ENCODE results near the gene GGN.
"Not testable (repeated sequence)": the region's sequence is repeated elsewhere in the genome, so short reads cannot be mapped to it uniquely, and the experiment has no call there.

Gene GGN

DNA sequence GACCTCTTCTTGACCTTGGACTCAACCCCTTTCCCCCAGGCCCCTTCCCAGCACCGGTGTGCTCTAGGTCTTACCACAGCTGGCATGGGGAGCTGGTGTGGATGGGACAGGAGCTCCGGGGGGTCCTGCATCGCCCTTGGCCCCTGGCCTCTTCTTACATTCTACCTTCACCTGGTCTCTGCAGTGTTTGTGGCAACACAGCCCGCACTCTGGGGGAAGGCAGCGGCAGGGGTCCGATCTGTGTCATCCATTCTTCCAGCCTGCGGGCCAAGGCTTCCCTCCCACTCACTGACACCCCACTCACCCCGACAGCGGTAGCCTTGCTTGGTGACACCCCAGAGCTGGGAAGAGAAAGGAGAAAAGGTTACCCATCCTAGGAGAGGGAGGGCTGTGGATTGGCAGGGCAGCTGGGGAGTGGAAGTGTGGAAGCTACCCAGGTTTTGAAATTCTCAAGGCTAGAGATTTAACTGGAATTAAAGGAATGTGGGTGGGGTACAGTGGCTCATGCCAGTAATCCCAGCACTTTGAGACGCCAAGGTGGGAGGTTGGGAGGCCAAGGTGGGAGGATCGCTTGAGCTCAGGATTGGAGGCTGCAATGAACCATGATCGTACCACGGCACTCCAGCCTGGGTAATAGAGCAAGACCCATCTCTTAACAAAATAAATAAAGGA is 23.3 kb upstream of the GGN start:
- no peak for DNase-seq

DNA sequence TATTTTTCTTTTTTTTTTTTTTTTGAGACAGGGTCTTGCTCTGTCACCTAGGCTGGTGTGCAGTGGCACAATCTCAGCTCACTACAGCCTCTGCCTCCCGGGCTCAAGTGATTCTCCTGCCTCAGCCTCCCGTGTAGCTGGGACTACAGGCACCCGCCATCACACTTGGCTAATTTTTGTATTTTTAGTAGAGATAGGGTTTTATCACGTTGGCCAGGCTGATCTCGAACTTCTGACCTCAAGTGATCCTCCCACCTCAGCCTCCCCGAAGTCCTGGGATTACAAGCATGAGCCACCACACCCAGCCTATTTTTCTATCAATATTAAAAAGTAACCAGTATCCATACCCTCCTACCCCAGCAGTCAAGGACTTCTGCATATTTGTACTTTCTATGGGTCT is 22.6 kb upstream of the GGN start:
- DNase-seq, result not testable (repeated sequence)

DNA sequence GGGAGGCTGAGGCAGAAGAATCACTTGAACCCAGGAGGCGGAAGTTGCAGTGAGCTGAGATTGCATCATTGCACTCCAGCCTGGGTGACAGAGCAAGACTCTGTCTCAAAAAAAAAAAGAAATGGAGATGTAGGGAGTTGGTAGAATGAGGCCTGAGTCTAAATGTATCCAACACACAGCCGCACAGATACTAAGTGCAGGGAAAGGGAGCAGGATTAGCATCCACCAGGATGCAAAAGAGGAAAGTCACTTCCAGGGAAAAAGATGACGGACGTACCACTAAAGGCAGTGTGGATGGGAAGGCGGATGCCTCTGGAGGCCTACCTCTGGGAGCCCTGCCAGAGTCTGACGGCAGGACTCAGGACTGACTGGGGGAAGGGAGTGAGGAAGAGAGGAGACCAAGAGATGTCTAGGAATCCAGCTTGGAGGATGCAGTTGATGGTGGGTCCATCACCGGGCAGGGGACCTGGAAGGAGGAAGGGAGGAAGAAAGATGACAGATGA is 21.8 kb upstream of the GGN start:
- no peak for DNase-seq

DNA sequence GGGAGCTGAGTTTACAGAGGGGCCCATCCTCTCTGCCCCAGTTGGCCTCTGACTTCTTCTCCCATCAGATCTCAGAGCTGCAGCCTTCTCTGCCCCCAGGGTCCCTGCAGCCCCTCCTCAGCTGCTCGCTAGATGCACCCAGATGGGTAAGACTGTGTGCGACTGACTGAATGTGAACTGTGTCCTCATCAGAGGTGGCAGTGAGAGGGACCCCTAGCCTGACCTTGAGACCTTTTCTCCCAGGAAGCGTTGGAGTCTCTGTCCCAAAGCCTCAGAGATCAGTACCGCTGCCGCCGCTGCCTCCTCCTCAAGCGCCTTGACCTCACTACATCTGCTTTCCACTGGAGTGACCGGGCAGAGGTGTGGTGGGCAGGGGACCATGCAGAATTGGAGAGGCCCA is 17.4 kb upstream of the GGN start:
- DNase-seq, result no peak

DNA sequence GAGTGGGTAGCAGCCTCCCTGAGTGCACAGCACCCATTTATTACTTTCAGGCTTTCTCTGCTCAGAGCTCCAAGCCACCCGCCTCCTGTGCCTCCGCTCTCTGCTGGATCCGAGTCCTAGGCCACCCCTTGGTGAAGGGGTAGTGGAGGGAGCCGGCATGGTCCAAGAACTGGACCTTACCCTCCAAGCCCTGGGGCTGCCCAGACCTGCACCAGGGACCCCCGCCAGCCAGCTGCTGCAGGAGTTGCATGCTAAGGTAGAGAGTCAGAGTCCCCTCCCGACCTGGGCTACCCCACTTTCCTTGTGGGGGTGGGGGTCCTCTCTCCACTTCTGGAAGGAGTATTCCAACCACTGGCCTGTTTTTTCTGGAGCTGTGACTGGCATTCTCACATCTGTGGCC is 17.0 kb upstream of the GGN start:
- DNase-seq, result no peak

DNA sequence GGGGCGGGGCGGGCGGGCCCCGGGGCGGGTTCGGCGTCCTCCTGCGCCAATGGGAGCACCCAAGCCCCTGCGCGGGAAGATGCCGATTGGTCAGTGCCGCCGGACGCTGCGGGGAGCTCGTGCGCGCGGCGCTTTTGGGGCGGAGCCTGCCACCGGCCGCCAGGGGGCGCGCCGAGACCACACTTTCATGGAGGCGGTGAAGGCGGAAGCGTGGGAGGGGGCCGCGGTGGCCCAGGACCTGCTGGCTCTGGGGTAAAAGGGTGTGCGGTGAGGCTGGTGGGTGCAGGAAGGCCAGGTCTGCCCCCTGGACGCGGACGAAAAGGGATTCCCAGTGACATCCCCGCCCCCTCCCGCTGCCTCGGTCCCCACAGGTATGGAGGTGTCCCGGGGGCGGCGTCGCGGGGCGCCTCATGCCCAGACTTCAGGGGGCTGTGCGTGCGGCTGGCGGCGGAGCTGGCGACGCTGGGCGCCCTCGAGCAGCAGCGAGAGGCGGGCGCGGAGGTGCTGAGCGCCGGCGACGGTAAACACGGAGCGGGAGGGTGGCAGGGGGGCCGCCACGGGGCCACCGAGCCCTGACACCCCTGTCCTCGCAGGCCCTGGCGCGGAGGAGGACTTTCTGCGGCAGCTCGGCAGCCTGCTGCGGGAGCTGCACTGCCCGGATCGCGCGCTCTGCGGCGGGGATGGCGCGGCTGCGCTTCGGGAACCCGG is 15.3 kb upstream of the GGN start, which contains the start of gene FAM98C:
FAM98C (plus strand) TSS at position 127 of the 708 bp plus-strand sequence; CDS start at position 188, 61 bp downstream.
- DNase-seq, result peak; percentile 98 to 99

DNA sequence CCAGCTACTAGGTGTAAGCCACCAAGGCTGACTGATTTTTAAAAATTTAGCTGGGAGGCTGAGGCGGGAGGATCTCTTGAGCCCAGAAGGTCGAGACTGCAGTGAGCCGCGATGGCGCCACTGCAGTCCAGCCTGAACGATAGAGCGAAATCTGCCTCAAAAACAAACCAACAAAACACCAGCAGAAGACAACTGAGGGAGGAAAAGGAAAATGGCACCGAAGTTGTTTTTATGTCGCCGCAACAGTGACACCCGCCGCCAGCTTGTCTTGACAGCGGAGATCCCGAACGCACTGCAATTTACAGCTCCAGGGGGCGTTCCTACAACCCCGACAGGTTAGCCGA is 14.8 kb upstream of the GGN start:
- DNase-seq, result no peak

DNA sequence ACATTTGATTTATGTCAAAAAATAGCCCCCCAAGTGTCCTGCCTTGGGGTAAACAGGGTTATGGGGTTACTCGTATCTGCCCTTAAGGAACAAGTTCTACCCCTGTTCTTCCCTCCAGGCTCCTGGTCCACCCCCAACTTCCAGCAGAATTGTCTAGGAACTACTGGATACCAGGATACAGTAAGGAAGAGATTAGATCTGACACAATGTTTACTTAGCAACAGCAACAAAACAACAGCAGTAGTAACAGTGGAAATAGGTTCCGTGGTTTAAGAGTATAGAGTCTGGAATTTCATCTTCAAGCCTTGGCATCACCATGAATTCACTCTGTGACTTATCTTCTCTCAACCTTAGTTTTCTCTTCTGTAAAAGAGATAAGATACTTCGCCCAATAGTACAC is 13.3 kb upstream of the GGN start:
- DNase-seq, result no peak

DNA sequence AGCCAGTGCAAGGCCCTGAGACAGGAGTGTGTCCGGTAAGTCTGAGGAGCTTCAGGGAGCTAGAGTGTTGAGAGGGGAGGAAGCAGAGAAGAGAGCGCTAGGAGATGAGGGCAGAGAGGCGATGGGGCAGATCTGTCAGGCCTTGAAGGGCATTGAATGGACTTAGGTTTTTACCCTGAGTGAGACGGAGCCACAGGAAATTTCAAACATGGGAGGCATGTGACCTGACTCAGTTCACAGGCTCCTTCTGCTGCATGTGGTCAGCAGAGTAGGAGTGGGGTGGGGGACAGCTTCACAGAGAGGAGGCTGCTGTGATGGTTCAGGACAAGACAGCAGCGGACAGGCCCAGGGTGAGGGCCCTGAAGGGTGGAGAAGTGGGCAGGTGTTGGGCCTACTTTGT is 12.5 kb upstream of the GGN start:
- no peak for DNase-seq

DNA sequence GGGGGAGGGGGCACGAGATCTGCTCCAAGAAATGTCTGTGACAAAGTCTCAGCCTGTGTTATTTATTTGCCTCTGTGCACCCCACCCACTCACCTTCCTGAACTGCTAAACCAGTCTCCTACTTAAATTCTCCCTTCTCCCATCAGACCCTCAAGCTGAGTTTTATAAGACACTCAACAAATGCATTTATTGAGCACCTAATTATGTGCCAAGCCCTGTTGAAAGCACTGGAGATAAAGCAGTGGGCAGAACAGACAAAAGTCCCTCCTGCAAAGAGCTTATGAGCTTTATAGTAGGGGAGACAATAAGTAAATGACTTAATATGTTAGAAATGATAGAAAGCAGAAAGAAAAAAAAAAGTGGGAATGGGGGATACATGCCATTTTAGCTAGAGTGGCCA is 11.7 kb upstream of the GGN start:
- DNase-seq, result no peak

DNA sequence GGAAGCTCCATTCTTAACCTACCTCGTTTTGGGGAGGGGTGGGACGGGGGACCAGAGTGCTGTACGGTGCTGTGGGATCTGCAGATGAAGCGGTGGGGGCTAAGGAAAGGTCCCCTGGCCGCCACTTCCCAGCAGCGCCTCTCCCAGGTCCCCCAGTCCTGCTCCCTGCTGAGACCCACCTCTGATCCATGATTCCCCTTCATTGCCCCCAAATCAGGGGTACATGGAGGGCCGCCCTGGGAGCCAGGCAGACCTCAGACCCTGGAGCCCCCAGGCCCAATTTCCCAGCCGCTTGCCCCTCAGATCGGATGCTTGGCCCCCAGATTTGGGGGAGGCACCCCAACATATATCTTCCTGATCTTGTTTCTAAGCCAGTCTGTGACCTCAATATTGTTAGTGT is 11.2 kb upstream of the GGN start:
- DNase-seq, result no peak

DNA sequence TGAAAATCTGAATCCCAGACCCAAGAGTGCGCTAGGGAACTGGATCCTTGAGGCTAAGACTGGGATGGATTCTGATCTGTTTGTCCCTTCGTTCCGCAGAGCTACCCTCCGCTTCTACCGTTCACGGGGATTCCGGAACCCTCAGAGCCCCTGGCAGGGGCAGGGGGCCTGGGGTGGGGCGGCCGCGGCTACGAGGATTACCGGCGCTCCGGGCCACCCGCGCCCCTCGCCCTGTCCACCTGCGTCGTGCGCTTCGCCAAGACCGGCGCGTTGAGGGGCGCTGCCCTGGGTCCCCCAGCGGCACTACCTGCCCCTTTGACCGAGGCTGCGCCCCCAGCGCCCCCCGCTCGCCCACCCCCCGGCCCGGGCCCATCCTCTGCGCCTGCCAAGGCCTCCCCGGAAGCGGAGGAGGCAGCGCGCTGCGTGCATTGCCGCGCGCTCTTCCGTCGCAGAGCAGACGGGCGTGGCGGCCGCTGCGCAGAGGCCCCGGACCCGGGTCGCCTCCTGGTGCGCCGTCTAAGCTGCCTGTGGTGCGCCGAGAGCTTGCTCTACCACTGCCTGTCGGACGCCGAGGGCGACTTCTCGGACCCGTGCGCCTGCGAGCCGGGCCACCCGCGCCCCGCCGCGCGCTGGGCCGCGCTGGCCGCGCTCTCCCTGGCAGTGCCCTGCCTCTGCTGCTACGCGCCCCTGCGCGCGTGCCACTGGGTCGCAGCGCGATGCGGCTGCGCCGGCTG is 7.7 kb upstream of the GGN start:
- DNase-seq, result peak; percentile 14 to 46

DNA sequence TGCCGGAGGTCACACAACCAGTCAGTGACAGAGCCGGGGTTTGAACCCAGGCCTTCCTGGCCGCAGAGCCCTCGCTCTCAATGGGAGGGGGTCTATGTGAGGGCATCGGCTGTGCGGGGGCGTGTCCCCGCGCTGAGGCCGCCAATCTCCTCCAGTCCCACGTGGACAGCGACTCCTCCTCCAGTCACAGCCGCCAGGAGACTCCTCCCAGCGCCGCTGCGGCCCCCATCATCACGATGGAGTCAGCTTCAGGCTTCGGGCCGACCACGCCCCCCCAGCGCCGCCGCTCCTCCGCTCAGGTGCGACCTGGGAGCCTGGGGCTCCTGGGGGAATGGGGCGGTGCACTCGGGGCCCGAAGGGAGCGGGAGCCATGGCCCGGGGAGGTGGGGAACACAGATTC is 6.7 kb upstream of the GGN start:
- DNase-seq, result peak; percentile 74 to 79

DNA sequence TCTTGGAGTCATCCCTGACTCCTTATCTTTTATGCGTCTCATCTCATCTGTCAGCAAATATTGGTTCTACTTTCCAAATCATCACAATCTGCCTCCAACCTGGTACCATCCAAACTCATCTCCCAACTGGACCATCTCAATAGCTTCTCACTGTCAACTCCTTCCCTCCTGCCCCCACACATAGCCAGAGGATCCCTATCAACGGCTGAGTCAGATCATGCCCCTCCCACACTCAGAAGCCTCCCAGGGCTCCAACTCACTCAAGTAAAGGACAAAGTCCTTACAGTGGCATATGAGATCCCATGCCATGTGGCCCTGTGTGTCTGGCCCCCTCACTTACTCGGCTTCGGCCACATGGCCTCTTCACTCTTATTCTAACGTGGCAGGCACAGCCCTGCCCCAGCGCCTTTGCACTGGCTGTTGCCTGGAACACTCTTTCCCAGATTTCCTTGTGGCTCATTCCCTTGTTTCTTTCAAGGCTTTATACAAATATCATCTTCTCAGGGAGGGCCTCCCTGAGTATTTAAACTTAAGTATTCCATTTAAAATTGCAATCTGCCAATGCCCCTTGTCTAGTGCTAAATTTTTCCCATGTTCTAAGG is 5.0 kb upstream of the GGN start:
- no peak for DNase-seq

DNA sequence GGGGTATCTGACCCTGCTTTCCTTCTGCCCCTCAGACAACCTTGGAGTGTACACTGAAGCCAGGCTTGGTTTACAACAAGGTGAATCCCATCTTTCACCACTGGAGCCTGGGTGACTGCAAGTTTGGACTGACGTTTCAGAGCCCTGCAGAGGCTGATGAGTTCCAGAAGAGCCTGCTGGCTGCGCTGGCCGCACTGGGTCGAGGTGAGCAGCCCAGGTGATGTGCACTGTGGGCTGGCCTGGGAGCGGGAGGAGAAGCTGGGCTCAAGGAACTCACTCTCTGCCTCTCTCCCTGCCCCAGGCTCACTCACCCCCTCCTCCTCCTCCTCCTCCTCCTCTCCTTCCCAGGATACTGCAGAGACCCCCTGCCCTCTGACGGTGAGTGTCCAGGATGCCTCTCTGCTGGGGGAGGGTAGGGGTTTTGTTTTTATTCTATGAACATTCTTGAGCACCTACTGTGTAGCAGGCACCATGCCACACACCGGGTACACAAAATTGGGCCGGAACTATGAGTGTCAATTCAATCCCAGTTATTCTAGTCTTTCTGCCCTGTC is 4.2 kb upstream of the GGN start:
- no peak for DNase-seq

DNA sequence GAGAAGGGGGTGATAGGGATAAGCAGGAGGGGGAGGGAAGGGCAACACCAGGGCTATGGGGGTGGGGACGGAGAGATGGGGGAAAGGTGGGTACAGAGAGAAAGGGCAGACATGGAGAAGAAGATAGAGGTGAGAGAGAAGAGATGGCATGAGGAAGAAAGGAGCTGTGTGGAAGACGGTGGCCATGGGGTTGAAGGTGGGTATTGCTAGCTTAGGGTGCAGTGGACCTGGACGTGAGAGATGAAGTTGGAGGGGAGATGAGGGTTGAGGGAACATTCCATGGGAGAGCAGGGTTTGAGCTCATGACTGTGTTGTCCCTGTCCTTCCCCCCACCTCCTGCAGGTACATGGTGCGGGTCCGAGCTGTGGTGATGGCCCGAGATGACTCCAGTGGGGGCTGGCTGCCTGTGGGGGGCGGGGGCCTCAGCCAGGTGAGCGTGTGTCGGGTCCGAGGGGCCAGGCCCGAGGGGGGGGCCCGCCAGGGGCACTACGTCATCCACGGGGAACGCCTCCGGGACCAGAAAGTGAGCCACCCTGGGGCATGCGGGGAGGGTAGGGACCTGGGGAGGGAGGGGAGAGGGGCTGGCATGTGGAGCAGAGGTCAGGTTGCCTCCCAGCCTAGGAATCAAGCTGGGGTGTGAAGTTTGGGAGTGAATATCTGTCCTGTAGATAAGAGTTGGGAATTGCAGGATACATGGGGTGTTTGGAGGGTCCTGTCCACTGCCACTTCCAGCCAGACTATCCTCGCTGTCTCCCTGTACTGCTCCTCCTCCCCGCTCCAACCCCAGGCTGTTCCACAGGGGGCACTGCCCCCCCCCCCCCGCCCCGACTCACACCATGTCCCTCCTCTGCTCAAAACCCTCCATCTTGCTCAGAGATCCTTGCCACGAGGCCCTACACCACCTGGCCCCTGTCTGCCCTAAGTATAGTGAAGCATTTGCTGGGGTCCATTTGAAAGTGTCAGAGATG is 2.4 kb upstream of the GGN start:
- no peak for DNase-seq

DNA sequence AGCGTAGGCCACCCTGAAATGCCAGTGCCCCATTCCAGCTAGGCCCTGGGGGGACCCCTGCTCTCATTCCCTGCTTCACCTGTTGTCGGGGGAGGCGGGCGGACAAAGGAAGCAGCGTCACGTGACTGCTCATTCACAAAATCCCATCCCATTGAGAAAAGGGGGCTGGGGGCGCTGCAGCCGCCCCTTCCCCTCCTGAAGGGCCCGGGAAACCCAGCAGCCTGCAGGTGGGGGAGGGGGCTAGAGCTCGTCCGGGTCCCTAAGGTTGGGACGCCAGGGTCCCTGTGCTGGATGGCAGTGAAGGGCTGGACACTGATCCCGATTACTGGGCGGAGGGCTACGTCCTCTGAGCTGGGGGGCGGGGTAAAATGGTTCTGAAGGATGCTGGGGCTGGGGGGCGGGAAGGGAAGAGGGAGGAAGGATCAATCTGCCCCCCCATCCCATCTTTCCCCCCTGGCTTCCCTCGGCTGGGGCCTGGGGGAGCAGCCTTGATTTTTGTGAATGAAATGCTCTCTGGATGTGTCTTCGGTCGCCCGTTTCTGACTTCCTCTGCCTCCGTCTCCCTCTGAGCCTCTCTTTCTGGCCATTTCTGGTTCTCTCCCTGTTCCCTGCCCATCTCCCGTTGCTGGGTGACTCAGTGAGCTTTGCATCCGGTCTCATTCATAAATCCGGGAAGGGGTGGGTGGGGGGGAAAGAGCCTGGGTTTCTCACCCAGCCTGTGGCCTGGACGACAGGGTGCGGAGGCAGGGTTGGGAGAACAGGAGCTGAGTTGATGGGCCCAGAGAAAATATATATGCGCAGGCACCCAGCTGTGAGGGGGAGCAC is 1.5 kb upstream of the GGN start:
- DNase-seq, result no peak

DNA sequence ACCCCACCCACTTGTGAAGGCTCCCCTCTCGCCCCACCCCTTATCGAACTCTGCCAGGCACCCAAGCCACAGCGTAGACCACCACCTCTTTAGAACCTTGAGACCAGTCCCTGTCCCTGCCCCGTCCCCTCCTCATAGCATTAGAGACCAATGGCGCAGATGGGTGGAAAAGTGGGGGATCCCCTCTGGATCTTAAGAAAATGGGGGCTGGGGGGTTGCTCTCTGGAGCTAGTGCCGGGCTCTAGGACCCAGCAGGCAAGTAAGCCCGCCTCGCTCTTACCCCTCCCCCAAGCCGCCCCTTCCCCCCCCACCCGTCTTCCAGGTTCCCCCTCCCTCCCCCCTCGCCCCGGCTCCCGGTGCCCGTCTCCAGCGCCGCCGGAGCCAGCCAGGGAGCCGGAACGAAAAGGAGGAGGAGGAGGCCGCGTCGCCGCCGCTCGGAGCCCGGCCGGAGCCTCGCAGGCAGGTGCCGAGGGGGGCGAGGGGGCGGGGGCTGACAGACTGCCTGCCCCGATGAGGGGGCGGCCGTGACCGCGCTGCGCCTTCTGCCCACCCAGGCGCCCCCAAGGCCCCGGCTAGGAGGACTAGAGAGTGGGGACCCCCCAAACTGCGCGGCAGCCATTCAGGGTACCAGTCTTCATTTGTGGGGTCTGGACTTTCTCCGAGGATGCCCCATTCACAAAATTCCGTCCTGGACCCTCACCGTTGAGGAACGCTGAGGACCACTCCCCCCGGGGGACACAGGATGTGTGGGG is 691 bp upstream of the GGN start, which contains the start of gene SPRED3:
SPRED3 (plus strand) TSS at position 349 of the 752 bp plus-strand sequence. CDS start 1,606 bp downstream, outside the sequence.
- no peak for DNase-seq

DNA sequence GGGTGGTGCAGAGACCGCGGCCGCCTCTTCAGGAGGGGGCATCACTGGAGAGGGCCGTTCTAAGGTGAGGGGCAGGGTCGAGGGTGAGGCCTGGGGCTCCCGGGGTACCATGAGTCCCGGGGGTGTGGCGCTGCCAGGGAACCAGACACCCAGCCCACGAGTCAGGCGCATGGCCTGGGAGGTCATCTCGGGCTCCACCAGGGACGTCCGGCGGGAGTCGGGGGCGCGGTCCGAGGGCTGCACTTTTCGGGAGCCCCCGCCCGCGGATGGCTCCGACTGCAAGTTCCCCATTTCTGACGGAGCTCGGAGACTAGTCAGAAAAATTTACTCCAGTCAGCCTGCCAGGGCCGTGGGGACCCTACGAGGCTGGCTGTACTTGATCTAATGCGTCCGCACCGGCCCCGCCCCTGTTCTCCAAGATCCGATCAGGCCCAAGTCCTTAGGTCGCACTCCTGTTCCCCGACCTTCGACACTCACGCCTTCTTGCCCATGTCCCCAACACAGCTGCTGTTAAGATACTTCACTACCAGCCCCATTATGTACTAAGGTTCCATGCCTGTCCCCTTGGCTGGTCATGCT is 774 bp downstream of the GGN start:
- no peak for DNase-seq

All from CD4-positive, alpha-beta T cell treated with Interferon alpha-2 for 1 hour (primary cell).